Astrocyte (in vitro differentiated cells and primary cell): ENCODE results near the gene GNB1L.

Experiments used
- CTCF ChIP-seq: IDR thresholded peaks from 2 replicates; pipeline ENCODE4 v1.5.1; 2011; ENCODE audit warnings: low read depth, mild to moderate bottlenecking, inconsistent platforms, low read length, moderate library complexity; ENCODE audit not compliant: insufficient read depth
- EZH2 ChIP-seq: IDR thresholded peaks from 2 replicates; pipeline ENCODE4 v1.6.1; 2012; ENCODE audit warnings: mild to moderate bottlenecking, low read length, inconsistent platforms; ENCODE audit not compliant: insufficient read depth

GRCh38 chr22:19824926-19825339 is 29.7 kb downstream of the GNB1L start:
- TF ChIP-seq CTCF, result no peak
- TF ChIP-seq EZH2, result no peak
